GM18870 (cell line): ENCODE data around the gene CNOT6L.

Experiments used
- ATAC-seq: cut with Tn5 transposase; IDR thresholded peaks from one replicate; pipeline ENCODE4 v1.9.1; 2021; ENCODE audit warnings: moderate library complexity; ENCODE audit not compliant: unreplicated experiment

CNOT6L gene

GRCh38 chr4:77820649-77821561, 1.7 kb upstream of the CNOT6L start:
- no peak for ATAC-seq

GRCh38 chr4:77819843-77820648, 878 bp upstream of the CNOT6L start:
- ATAC-seq: peak; percentile 75

GRCh38 chr4:77819404-77819842, 255 bp upstream of the CNOT6L start:
- ATAC-seq: no peak

- no peak for ATAC-seq
These were observed 1.0 kb downstream of the CNOT6L start for GRCh38 chr4:77818073-77818601.

GRCh38 chr4:77817304-77818072, 1.7 kb downstream of the CNOT6L start:
- ATAC-seq: no peak

GRCh38 chr4:77816546-77816945, 2.6 kb downstream of the CNOT6L start:
- no peak for ATAC-seq

- no peak for ATAC-seq
These were observed 3.5 kb downstream of the CNOT6L start for GRCh38 chr4:77815636-77816035.

GRCh38 chr4:77805840-77806239, 13.3 kb downstream of the CNOT6L start:
- ATAC-seq: no peak

GRCh38 chr4:77804471-77804870, 14.7 kb downstream of the CNOT6L start:
- no peak for ATAC-seq

- ATAC-seq: no peak
These were observed 16.8 kb downstream of the CNOT6L start for GRCh38 chr4:77802402-77802801.

- ATAC-seq: no peak
These were observed 17.9 kb downstream of the CNOT6L start for GRCh38 chr4:77801260-77801608.

GRCh38 chr4:77800483-77801259, 18.5 kb downstream of the CNOT6L start:
- ATAC-seq: no peak

GRCh38 chr4:77800077-77800476, 19.1 kb downstream of the CNOT6L start:
- no peak for ATAC-seq

GRCh38 chr4:77798385-77798784, 20.8 kb downstream of the CNOT6L start:
- ATAC-seq: no peak

GRCh38 chr4:77797239-77797638, 21.9 kb downstream of the CNOT6L start:
- ATAC-seq: no peak

GRCh38 chr4:77795326-77795725, 23.8 kb downstream of the CNOT6L start:
- no peak for ATAC-seq

- no peak for ATAC-seq
These were observed 29.0 kb downstream of the CNOT6L start for GRCh38 chr4:77790146-77790545.

GRCh38 chr4:77788990-77789389, 30.2 kb downstream of the CNOT6L start:
- ATAC-seq: no peak

- no peak for ATAC-seq
These were observed 31.2 kb downstream of the CNOT6L start for GRCh38 chr4:77787969-77788368.

GRCh38 chr4:77785669-77786068, 33.5 kb downstream of the CNOT6L start:
- ATAC-seq: no peak
